ENCODE measurements around the gene PRKCE. TPM values are rescaled to one million over a fixed set of nuclear protein-coding genes. Genes with fewer than 3 reads are reported as not detected.

The PRKCE gene
- total RNA-seq, 2 donors from 2014 or later, result 7.3 to 20.8 TPM

GRCh38 chr2:46082531-46083485 is 431.3 kb downstream of the PRKCE start:
- TF ChIP-seq POLR2A (IDR thresholded peaks at IDR 0.05) (no peak), CTCF (IDR thresholded peaks at IDR 0.05) (no peak)
- ATAC-seq (peak; percentile 24), DNase-seq (peak in 1 of 4 donors; percentile 39)
- no peak overlapping the region for H3K27ac ChIP-seq
- no peaks in the 10 kb centered on the region for H3K4me1 ChIP-seq
- H3K36me3 ChIP-seq (replicated peaks in 1 of 2; ENCODE audit: insufficient read depth in 1 of 2, low read depth in 2 of 2), result no peaks in the 10 kb centered on the region
- H3K27me3 ChIP-seq, result no peaks in the 10 kb centered on the region
- H3K4me3 ChIP-seq, result no peak overlapping the region
- WGBS, 2 donors, result 71 to 91% methylated on average over 14 of the region's 14 CpGs
- intact Hi-C loops (cut with DNase I), result no loop called here
- H3K9me3 ChIP-seq, result no peaks in the 10 kb centered on the region

- no peaks in the 10 kb centered on the region for H3K4me1 ChIP-seq
- 74 to 75% methylated on average over 6 of the region's 6 CpGs for WGBS, 2 donors
- ATAC-seq, result peak; percentile 25
- TF ChIP-seq POLR2A (IDR thresholded peaks at IDR 0.05), result no peak
- TF ChIP-seq CTCF (IDR thresholded peaks at IDR 0.05), result no peak
- intact Hi-C loops (cut with DNase I), result no loop called here
- H3K4me3 ChIP-seq, result no peak overlapping the region
- H3K27me3 ChIP-seq, result no peaks in the 10 kb centered on the region
- H3K9me3 ChIP-seq, result no peaks in the 10 kb centered on the region
- peaks cover 0 to 3% of the 10 kb centered on the region in 2 donors for H3K36me3 ChIP-seq (replicated peaks in 1 of 2; ENCODE audit: insufficient read depth in 1 of 2, low read depth in 2 of 2)
- DNase-seq, result no peak
- H3K27ac ChIP-seq, result no peak overlapping the region
These were observed 435.1 kb downstream of the PRKCE start for GRCh38 chr2:46086578-46087070.

GRCh38 chr2:46087492-46087891 is 436.0 kb downstream of the PRKCE start:
- H3K4me1 ChIP-seq, result no peaks in the 10 kb centered on the region
- intact Hi-C loops (cut with DNase I), result no loop called here
- WGBS, 2 donors, result 44 to 57% methylated on average over 4 of the region's 4 CpGs

GRCh38 chr2:46091004-46091403 is 439.5 kb downstream of the PRKCE start:
- Histone ChIP-seq H3K27me3 (no peaks in the 10 kb centered on the region), H3K36me3 (replicated peaks in 1 of 2; ENCODE audit: insufficient read depth in 1 of 2, low read depth in 2 of 2) (peaks cover 0 to 3% of the 10 kb centered on the region in 2 donors), H3K4me1 (no peaks in the 10 kb centered on the region), H3K27ac (no peak overlapping the region), H3K9me3 (no peaks in the 10 kb centered on the region), H3K4me3 (no peak overlapping the region)
- intact Hi-C loops (cut with DNase I), result no loop called here
- WGBS, 2 donors, result 47 to 58% methylated on average over 3 of the region's 3 CpGs
- DNase-seq (no peak), ATAC-seq (no peak)
- no peak for TF ChIP-seq CTCF (IDR thresholded peaks at IDR 0.05)
- no peak for TF ChIP-seq POLR2A (IDR thresholded peaks at IDR 0.05)

More at GRCh38 chr2:46087492-46087891, 436.0 kb downstream of the PRKCE start:
- TF ChIP-seq CTCF (IDR thresholded peaks at IDR 0.05) (no peak), POLR2A (IDR thresholded peaks at IDR 0.05) (no peak)
- Histone ChIP-seq H3K36me3 (replicated peaks in 1 of 2; ENCODE audit: insufficient read depth in 1 of 2, low read depth in 2 of 2) (peaks cover 0 to 3% of the 10 kb centered on the region in 2 donors), H3K27ac (no peak overlapping the region), H3K9me3 (no peaks in the 10 kb centered on the region), H3K4me3 (no peak overlapping the region), H3K27me3 (no peaks in the 10 kb centered on the region)
- no peak for DNase-seq
- ATAC-seq, result no peak

Data from body of pancreas (tissue), 4 donors.